SU-DHL-6 (cell line): ENCODE results near the gene NHP2.

ENCODE experiments used
- EZH2phosphoT487 ChIP-seq: fragments of 200-600 bp; sonication (generic), shearing (Covaris generic); conservative IDR thresholded peaks from 2 replicates; pipeline ENCODE4 v1.6.1; 2018; ENCODE audit warnings: mild to moderate bottlenecking, antibody characterized with exemption, low read length, moderate library complexity, mixed read lengths
- TF ChIP-seq, protein P1 (sequence below): fragments of 200-600 bp; sonication (generic); IDR thresholded peaks from one replicate; pipeline ENCODE4 v1.5.1; 2017; ENCODE audit warnings: antibody characterized with exemption, mild to moderate bottlenecking, low read length, moderate library complexity; ENCODE audit not compliant: insufficient read depth, poor library complexity, severe bottlenecking

DNA sequence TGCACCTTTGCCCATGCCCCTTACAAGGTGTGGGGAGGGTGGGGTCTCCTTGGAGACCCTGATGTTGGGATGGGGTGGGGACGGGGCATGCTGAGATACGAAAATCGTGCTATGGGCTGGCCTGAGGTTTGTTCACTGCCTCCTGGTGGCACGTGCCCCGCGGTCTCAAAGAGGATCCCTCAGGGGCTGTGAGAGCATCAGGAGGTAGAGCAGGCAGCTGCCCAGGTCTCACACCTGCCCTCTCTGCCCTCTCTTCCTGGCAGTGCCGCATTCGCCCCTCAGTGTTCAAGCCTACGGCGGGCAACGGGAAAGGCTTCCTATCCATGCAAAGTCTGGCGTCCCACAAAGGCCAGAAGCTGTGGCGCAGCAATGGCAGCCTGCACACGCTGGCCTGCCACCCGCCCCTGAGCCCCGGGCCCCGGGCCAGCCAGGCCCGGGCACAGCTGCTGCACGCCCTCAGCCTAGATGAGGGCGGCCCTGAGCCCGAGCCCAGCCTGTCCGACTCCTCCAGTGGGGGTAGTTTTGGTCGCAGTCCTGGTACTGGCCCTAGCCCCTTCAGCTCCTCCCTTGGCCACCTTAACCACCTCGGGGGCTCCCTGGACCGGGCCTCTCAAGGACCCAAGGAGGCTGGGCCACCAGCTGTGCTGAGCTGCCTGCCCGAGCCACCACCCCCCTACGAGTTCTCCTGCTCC, 33.6 kb downstream of the NHP2 start:
- TF ChIP-seq, protein P1, sequence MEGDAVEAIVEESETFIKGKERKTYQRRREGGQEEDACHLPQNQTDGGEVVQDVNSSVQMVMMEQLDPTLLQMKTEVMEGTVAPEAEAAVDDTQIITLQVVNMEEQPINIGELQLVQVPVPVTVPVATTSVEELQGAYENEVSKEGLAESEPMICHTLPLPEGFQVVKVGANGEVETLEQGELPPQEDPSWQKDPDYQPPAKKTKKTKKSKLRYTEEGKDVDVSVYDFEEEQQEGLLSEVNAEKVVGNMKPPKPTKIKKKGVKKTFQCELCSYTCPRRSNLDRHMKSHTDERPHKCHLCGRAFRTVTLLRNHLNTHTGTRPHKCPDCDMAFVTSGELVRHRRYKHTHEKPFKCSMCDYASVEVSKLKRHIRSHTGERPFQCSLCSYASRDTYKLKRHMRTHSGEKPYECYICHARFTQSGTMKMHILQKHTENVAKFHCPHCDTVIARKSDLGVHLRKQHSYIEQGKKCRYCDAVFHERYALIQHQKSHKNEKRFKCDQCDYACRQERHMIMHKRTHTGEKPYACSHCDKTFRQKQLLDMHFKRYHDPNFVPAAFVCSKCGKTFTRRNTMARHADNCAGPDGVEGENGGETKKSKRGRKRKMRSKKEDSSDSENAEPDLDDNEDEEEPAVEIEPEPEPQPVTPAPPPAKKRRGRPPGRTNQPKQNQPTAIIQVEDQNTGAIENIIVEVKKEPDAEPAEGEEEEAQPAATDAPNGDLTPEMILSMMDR: no peak
- TF ChIP-seq EZH2phosphoT487: no peak
